ENCODE measurements around the gene PPME1.

PPME1 gene

GRCh38 chr11:74267014-74267413 lies 95.9 kb downstream of the PPME1 start:
- no peak overlapping the region for H3K23ac ChIP-seq (ENCODE audit: low read length)
- DNase-seq = no peak
- H4K12ac ChIP-seq (ENCODE audit: low read depth, low read length) = no peak overlapping the region
- no CpG with 5 or more reads among the region's 6 CpGs for WGBS (ENCODE audit: extremely low coverage, insufficient coverage, insufficient read length)
- no peak overlapping the region for H3K4me3 ChIP-seq (ENCODE audit: low read depth, low read length)
- H3K9me3 ChIP-seq (ENCODE audit: insufficient read depth, low read depth, low read length) = no peaks in the 10 kb centered on the region
- no peak overlapping the region for H2AK5ac ChIP-seq (ENCODE audit: low read length)
- H2BK5ac ChIP-seq (ENCODE audit: low read depth, low read length, poor library complexity) = no peak overlapping the region
- H3K4ac ChIP-seq (ENCODE audit: low read depth, low read length) = no peak overlapping the region
- no peaks in the 10 kb centered on the region for H3K27me3 ChIP-seq (ENCODE audit: insufficient read depth, low read length)
- H3K4me2 ChIP-seq (ENCODE audit: low read length) = no peak overlapping the region
- H2BK12ac ChIP-seq (ENCODE audit: low read length) = peak overlapping the region; percentile 8
- H3K36me3 ChIP-seq (ENCODE audit: control insufficient read depth in 1 of 2, insufficient read depth in 2 of 2, low read length in 2 of 2) = no peaks in the 10 kb centered on the region
- H2BK120ac ChIP-seq (ENCODE audit: insufficient read depth, low read length, poor library complexity) = no peak overlapping the region
- H3K9ac ChIP-seq (ENCODE audit: low read length) = no peak overlapping the region
- no peak overlapping the region for H4K8ac ChIP-seq (ENCODE audit: low read depth, low read length)
- no peak overlapping the region for H3K27ac ChIP-seq (ENCODE audit: low read depth, low read length)
- no peak overlapping the region for H2AFZ ChIP-seq (ENCODE audit: insufficient read depth, low read length, poor library complexity)
- H3K79me2 ChIP-seq (ENCODE audit: control insufficient read depth, insufficient read depth, low read length, poor library complexity) = no peaks in the 10 kb centered on the region
- peak overlapping the region; percentile 42 for H4K91ac ChIP-seq (ENCODE audit: low read depth, low read length)
- peaks cover 5% of the 10 kb centered on the region for H3K79me1 ChIP-seq (ENCODE audit: low read length)
- no peak overlapping the region for H3K14ac ChIP-seq (ENCODE audit: low read length)
- no peak overlapping the region for H3K18ac ChIP-seq (ENCODE audit: low read length)
- H3K4me1 ChIP-seq (ENCODE audit: control insufficient read depth in 1 of 2, insufficient read depth in 2 of 2, low read length in 2 of 2) = peaks cover 21 to 35% of the 10 kb centered on the region in 2 experiments

DNA sequence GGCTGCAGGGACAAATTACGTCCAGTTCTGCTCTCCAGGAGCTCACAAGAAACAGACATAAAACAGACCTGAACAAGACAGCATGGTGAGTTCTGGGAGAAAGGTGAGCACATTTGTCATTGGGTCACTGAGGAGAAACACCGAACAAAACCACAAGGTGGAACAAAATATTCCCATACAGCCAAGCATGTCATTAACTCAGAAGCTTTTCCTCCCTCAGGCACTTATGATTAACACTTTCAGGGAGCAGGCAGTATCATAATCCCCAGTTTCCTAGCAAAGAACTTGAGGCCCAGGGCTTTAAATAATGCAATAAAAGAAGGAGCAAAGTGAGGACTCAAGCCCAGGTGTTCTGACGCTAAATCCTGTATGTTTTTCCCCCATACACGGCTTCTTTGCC lies 97.4 kb downstream of the PPME1 start:
- Histone ChIP-seq H2BK120ac (ENCODE audit: insufficient read depth, low read length, poor library complexity) (no peak overlapping the region), H3K36me3 (ENCODE audit: control insufficient read depth in 1 of 2, insufficient read depth in 2 of 2, low read length in 2 of 2) (no peaks in the 10 kb centered on the region), H2BK12ac (ENCODE audit: low read length) (no peak overlapping the region), H3K79me2 (ENCODE audit: control insufficient read depth, insufficient read depth, low read length, poor library complexity) (no peaks in the 10 kb centered on the region), H3K79me1 (ENCODE audit: low read length) (peaks cover 5% of the 10 kb centered on the region), H3K4ac (ENCODE audit: low read depth, low read length) (no peak overlapping the region), H3K9ac (ENCODE audit: low read length) (no peak overlapping the region), H3K23ac (ENCODE audit: low read length) (no peak overlapping the region), H4K8ac (ENCODE audit: low read depth, low read length) (no peak overlapping the region), H2AK5ac (ENCODE audit: low read length) (no peak overlapping the region), H3K4me3 (ENCODE audit: low read depth, low read length) (no peak overlapping the region), H3K14ac (ENCODE audit: low read length) (no peak overlapping the region), H3K4me1 (ENCODE audit: control insufficient read depth in 1 of 2, insufficient read depth in 2 of 2, low read length in 2 of 2) (peaks cover 21 to 35% of the 10 kb centered on the region in 2 experiments), H2AFZ (ENCODE audit: insufficient read depth, low read length, poor library complexity) (no peak overlapping the region), H4K91ac (ENCODE audit: low read depth, low read length) (no peak overlapping the region), H3K18ac (ENCODE audit: low read length) (no peak overlapping the region), H2BK5ac (ENCODE audit: low read depth, low read length, poor library complexity) (no peak overlapping the region), H3K9me3 (ENCODE audit: insufficient read depth, low read depth, low read length) (no peaks in the 10 kb centered on the region), H4K12ac (ENCODE audit: low read depth, low read length) (no peak overlapping the region), H3K27ac (ENCODE audit: low read depth, low read length) (no peak overlapping the region), H3K27me3 (ENCODE audit: insufficient read depth, low read length) (no peaks in the 10 kb centered on the region), H3K4me2 (ENCODE audit: low read length) (no peak overlapping the region)
- no CpG with 5 or more reads among the region's 4 CpGs for WGBS (ENCODE audit: extremely low coverage, insufficient coverage, insufficient read length)
- no peak for DNase-seq

DNA sequence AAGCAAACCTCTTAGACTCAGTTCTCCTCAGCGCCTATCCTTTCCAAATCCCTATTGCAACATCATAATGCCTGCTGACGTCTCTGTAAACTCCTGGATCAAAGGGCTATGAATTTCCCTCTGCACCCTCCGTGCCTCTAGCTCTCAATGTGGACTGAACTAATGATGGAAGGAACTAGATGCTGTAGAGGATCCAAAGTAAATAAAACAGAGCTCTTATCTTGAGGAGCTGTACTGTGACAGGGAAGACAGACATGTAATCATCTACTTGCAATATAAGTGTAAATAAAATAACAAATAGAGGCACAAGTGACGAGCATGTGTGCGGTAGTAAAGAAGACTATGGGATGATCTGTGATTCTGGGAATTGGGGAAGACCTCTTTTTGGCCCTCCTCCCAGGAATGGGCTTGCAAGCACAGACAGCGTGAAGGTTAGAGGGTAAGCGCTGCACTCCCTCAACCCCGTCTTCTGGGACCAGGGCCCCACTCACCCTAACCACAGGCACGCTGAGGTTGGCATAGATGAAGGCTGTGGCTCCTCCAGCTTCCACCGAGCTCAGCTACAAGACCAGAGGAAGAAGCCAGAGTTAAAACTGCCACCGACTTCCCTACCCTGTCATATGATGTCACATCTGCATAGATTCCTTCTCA lies 98.2 kb downstream of the PPME1 start:
- Histone ChIP-seq H3K79me1 (ENCODE audit: low read length) (peaks cover 5% of the 10 kb centered on the region), H3K18ac (ENCODE audit: low read length) (no peak overlapping the region), H2BK12ac (ENCODE audit: low read length) (peak overlapping the region; percentile 19), H3K27ac (ENCODE audit: low read depth, low read length) (no peak overlapping the region), H4K12ac (ENCODE audit: low read depth, low read length) (no peak overlapping the region), H3K4me2 (ENCODE audit: low read length) (no peak overlapping the region), H2AFZ (ENCODE audit: insufficient read depth, low read length, poor library complexity) (no peak overlapping the region), H3K27me3 (ENCODE audit: insufficient read depth, low read length) (no peaks in the 10 kb centered on the region), H3K9me3 (ENCODE audit: insufficient read depth, low read depth, low read length) (no peaks in the 10 kb centered on the region), H3K4me3 (ENCODE audit: low read depth, low read length) (no peak overlapping the region), H3K79me2 (ENCODE audit: control insufficient read depth, insufficient read depth, low read length, poor library complexity) (no peaks in the 10 kb centered on the region), H3K4me1 (ENCODE audit: control insufficient read depth in 1 of 2, insufficient read depth in 2 of 2, low read length in 2 of 2) (peaks cover 21 to 33% of the 10 kb centered on the region in 2 experiments), H3K36me3 (ENCODE audit: control insufficient read depth in 1 of 2, insufficient read depth in 2 of 2, low read length in 2 of 2) (no peaks in the 10 kb centered on the region), H3K14ac (ENCODE audit: low read length) (no peak overlapping the region), H4K91ac (ENCODE audit: low read depth, low read length) (no peak overlapping the region), H2BK5ac (ENCODE audit: low read depth, low read length, poor library complexity) (no peak overlapping the region), H4K8ac (ENCODE audit: low read depth, low read length) (no peak overlapping the region), H2AK5ac (ENCODE audit: low read length) (no peak overlapping the region), H3K4ac (ENCODE audit: low read depth, low read length) (no peak overlapping the region), H3K9ac (ENCODE audit: low read length) (no peak overlapping the region), H3K23ac (ENCODE audit: low read length) (no peak overlapping the region), H2BK120ac (ENCODE audit: insufficient read depth, low read length, poor library complexity) (no peak overlapping the region)
- no peak for DNase-seq
- WGBS (ENCODE audit: extremely low coverage, insufficient coverage, insufficient read length) = no CpG with 5 or more reads among the region's 11 CpGs

GRCh38 chr11:74272276-74272675 lies 101.2 kb downstream of the PPME1 start:
- Histone ChIP-seq H2AFZ (ENCODE audit: insufficient read depth, low read length, poor library complexity) (no peak overlapping the region), H3K23ac (ENCODE audit: low read length) (no peak overlapping the region), H3K27me3 (ENCODE audit: insufficient read depth, low read length) (no peaks in the 10 kb centered on the region), H2BK5ac (ENCODE audit: low read depth, low read length, poor library complexity) (no peak overlapping the region), H2AK5ac (ENCODE audit: low read length) (no peak overlapping the region), H4K12ac (ENCODE audit: low read depth, low read length) (no peak overlapping the region), H2BK12ac (ENCODE audit: low read length) (no peak overlapping the region), H3K4me3 (ENCODE audit: low read depth, low read length) (no peak overlapping the region), H3K14ac (ENCODE audit: low read length) (no peak overlapping the region), H3K9ac (ENCODE audit: low read length) (no peak overlapping the region), H3K36me3 (ENCODE audit: control insufficient read depth in 1 of 2, insufficient read depth in 2 of 2, low read length in 2 of 2) (no peaks in the 10 kb centered on the region), H2BK120ac (ENCODE audit: insufficient read depth, low read length, poor library complexity) (no peak overlapping the region), H3K79me1 (ENCODE audit: low read length) (no peaks in the 10 kb centered on the region), H3K9me3 (ENCODE audit: insufficient read depth, low read depth, low read length) (no peaks in the 10 kb centered on the region), H3K4ac (ENCODE audit: low read depth, low read length) (no peak overlapping the region), H3K18ac (ENCODE audit: low read length) (no peak overlapping the region), H3K79me2 (ENCODE audit: control insufficient read depth, insufficient read depth, low read length, poor library complexity) (no peaks in the 10 kb centered on the region), H3K4me1 (ENCODE audit: control insufficient read depth in 1 of 2, insufficient read depth in 2 of 2, low read length in 2 of 2) (peaks cover 12 to 18% of the 10 kb centered on the region in 2 experiments), H3K4me2 (ENCODE audit: low read length) (no peak overlapping the region), H4K91ac (ENCODE audit: low read depth, low read length) (no peak overlapping the region), H4K8ac (ENCODE audit: low read depth, low read length) (no peak overlapping the region), H3K27ac (ENCODE audit: low read depth, low read length) (no peak overlapping the region)
- no peak for DNase-seq
- WGBS (ENCODE audit: extremely low coverage, insufficient coverage, insufficient read length) = no CpG with 5 or more reads among the region's 4 CpGs

Measured in trophoblast cell (in vitro differentiated cells and primary cell).